Activated CD8-positive, alpha-beta memory T cell treated with anti-CD3 and anti-CD28 coated beads, Interleukin-2, amount 50 U/mL, for 24 hours (primary cell): Measurements from ENCODE around the gene AGAP1.

Source experiments
- DNase-seq: peaks from one replicate; pipeline ENCODE4 v3.0.0-alpha.2; 2020; ENCODE audit errors: extremely low read depth

The AGAP1 gene

DNA sequence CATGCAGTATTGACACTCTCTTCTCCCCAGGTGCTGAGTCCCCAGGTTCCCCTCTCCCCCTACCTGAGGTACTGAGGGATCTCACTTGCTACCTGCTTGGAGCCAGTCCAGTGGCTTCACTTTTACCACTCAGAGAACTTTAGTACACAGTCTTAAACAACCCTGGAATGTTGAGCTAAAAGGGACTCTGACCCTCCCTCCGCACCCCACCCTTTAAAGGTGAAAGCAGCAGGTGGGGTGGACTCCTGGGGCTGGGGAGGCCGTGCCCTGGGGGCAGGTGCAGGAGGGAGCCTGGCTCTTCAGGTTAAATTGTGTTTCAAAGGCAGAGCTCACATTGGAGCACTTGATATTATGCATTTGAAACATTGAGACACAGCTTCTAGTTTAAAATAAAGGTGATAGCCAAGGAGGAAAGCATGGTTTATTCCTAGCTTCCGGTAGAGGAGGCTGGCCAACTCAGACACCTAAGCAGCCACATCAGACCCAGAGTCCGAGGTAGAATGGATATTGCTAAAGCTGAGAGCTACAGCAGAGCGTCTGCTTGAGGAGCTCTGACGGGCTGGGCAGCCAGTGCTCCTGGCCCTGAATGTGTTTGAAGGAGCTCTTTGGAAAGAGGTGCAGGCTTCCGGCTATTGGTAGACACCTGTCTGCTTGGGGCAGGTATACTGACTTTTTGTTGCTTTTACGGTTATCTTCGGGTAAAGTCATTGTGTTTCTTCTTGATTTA lies 196.4 kb downstream of the AGAP1 start:
- DNase-seq = no peak

DNA sequence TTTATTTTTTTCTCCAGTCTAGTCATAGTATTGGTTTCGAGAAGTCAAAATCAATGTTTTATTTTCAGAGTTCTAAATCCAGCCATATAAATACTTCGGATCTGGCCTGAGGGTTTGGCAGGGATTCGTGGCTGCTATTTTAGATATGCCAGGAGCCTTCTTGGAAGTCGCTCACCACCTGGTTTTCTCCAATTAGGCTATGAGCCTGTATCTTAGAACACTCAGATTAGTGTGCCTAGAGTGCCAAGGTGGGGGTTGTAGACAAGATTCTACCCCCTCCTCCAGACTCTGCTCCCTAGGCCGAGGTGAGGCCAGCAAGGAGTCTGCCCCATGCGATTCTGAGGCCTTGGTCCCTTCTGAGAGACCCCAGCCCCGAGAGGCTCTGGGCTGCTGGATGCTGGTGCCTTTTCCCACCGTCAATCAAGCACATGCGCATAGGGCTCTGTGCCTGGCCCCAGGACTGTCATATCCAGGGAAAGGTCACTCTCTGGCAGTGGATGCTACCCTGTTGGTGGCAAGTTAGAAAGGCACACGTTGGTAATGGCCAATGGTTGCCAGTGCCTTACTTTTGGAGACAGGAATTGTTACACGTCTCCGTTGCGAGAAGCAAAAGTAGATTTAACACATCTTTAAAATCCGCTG lies 197.1 kb downstream of the AGAP1 start:
- DNase-seq = no peak

DNA sequence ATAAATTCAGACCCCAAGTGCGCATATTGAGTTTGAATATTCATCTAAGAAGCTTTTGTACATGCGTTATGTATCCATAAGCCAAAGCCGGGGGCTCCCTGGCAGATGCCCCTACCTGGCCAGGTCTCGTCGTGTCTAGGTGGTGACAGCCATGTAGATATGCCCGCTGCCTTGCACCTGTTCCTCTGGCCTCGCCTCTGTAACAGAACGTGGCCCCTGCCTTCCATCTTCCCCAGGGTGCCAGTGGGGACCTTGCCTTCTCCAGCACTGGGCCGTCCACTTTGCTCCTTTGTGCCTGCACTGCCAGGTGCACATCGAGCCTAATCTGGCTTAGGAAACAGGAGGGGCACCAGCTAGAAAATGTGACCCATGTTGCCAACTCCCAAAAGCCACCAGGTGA lies 198.2 kb downstream of the AGAP1 start:
- no peak for DNase-seq

DNA sequence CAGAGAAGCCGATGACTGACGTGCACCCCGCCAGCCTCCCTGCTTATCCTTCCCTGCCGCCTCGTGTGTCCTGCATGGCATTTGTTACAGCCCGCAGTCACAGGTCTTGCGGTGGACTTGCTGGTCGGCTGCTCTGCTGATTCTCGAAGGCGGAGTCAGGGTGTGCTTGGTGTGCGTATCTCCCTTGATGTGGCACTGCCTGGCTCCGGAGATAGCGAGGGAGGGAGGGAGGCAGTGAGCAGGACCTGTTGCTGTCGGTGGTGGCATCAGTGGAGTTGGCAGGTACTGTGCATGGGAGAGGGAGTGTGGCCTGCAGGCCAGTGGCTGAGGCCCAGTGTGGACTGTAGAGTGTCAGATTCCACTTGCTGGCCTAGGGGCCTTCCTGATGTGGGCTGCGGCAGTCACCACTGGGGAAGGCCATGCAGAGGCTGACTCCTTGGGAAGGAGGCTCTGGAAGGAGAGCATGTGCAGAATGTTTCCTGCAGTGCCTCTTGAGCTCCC lies 198.9 kb downstream of the AGAP1 start:
- no peak for DNase-seq

DNA sequence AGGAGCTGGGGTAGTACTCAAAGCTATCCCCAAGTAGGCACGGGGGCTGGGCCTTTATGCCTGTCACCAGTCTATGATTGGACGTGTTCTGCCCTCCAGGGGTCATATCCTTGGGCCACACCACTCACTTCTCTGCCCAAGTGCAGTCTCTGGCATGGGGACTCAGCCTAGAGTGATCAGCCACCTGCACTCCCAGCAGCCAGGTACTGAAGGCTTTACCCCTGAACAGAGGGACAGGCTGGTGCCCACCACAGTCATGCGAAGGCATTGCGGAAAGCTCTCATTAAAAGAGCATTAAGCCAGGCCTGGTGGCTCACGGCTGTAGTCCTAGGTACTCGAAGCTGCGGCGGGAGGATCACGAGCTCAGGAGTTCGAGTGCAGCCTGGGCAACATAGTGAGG lies 199.4 kb downstream of the AGAP1 start:
- DNase-seq = no peak

DNA sequence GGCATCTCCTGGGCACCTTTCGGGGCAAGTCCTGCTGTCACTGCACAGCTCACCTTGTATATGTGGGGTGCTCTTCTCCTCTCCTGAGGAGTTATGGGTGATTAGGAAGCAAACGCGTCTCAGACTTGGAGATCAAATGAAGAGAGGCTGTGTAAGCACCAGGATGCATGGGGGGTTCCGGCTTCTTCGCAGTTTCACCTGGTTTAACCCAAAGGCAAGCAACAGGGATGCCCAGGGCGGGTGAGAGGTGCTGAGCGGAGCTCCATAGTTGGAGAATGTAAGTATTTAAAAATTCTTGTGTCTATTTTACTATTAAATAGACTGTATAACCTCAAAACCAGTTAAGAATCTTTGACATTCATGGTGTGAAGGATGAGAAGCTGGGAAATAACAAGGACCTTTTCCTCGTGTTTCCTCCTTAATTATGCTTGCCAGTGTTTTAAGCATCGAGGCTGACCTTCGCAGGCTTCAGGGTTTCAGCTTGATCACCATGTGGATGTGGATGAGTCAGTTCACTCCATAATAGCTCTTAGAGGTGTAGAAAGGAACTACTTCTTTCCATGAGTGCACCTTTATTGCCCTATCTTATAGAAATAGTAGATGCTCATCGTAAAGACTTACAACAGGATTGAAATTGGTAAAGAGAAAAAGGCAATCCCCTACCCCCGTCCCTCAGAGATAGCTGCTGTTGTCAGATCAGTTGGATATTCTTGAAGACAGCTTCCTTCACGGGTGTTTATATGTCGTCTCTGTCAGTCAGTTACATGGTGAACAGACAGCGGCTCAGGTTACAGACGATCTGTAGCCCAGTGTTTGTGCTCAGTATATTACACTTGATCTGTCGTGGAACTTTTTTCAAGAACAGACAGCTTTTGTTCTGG lies 201.1 kb downstream of the AGAP1 start:
- no peak for DNase-seq

DNA sequence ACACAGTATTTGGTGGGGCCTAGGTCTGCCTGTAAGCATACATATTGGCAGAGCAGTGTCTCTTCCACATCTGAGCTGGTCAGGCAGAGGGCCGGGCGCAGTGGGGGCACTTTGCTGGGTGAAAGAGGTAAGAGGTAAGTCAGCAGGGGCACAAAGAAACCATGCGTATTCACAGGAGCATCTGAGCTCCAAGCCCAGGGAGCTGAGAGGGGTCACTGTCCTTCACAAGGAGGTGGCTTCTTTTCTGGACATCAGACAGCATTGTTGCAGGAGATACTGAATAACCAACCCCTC lies 201.7 kb downstream of the AGAP1 start:
- no peak for DNase-seq

DNA sequence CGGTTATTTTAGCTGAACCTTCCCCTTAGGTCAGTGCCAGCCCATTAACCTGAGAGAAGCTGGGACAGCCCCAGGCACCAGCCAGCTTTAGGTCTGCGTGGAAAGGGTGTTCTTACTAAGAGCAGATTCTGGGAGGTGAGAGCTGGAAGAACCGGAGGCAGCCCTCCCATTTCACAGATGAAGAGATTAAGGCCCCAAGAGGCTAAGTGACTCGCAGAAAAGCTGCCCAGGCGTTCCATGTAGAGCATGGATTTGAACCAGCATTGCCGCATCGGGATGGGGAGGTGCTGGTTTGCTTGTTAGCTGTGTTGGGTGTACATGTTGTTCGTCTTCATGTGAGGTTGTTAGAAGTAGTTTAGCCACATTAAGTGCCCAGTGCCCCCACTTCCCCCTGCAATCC lies 203.2 kb downstream of the AGAP1 start:
- DNase-seq = no peak

DNA sequence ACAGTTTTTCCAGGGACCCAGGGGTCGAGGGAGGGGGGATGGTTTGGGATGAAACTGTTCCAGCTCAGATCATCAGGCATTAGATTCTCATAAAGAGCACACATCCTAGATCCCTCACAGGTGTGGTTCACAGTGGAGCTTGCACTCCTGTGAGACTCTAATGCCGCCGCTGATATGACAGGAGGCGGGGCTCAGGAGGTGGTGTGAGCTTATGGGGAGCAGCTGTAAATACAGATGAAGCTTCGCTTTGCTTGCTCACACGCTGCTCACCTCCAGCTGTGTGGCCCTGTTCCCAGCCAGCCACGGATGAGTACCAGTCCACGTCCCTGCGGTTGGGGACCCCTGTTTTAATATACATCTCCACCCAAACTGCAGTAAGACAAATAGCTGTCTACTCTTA lies 204.2 kb downstream of the AGAP1 start:
- DNase-seq = no peak

DNA sequence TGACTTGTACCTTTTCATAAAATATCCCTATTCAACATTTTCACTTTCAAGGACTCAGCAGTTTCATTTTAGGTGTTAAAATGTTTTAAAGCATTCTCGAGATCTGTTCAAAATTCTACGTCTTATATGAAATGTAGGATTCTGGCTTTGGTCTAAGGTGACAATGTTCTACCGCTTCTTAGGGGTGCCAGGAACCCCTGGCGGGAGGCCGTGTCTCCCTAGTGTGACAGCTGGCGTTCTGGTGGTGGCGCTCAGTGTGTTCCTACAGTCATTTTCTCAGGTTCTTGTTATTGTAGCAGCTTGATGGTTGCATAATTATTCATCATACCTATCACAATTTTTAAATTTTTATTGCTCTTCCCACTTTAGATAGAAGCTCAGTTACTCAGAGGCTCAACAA lies 204.6 kb downstream of the AGAP1 start:
- DNase-seq = no peak

DNA sequence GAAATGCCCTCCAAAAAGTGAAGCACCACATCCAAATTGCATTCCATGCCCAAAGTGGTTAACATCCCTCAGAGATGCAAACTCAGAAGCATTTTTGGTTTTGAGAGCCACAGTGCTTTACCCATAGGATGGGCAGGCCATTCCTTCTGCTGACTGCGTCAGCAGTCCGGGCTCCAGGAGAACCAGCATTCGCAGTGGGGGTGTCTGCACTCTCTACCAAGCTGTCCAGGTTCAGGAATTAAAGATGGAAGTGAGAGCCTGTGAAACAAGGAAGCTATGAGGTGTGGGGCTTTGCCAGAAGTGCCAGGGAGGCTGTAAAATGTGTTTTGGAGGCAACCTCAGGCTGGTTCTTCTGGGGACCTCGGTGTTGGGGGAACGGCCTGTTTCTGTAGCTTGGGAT lies 205.7 kb downstream of the AGAP1 start:
- DNase-seq = no peak

DNA sequence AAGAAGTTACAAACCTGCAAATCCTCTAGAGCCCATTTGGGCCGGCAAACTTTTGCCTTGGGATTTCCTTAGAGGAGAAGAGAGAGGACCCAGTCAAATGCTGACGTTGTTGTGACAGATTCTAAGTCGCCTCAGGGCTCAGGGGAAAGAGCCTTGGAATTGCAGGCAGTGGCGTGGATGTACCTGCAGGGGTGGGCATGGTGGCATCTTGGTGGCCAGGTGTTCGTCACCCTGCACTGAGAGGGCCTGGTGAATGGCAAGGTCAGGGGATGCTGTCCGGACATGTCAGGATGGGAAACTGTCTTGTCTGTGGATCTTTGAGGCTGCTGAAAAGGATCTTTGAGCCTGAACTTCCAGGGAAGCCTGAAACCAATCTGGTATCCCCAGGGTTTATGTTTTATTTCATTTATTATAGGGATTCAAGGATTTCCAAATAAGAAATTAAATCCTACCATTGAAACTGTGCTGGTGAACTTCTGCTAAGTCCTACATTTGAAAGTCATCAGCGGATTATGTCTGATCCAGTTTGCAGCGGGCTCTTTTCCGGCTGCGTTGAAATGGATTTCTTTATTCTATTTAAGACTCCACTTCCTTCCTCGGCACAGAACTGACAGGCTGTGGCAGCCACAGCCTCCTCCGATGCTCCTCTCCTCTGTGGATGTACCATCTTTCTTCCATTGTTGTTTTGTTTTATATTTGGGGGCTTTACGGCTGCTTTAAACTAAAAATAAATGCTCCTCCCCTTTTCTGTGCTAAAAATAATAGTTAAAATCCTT lies 207.6 kb downstream of the AGAP1 start:
- DNase-seq = no peak

DNA sequence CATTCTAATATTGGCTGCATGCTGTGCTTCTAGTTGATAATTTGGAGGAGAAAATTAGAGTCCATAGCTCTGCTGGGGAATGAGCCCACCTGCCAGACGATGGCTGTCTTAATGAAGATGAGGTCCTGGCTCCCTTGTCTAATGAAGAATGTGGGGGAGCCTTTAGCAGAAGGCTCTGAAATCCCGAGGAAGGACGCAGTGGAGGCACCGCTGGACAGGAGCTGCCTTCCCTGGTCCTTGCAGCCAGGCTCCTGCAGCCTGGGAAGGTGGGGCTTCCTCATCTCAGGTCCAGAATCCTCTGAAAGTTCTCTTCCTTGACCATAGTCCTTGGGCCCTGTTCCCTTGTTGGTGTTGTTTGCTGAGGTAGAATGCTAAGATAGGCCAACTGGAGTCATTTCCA lies 208.3 kb downstream of the AGAP1 start:
- DNase-seq = no peak

DNA sequence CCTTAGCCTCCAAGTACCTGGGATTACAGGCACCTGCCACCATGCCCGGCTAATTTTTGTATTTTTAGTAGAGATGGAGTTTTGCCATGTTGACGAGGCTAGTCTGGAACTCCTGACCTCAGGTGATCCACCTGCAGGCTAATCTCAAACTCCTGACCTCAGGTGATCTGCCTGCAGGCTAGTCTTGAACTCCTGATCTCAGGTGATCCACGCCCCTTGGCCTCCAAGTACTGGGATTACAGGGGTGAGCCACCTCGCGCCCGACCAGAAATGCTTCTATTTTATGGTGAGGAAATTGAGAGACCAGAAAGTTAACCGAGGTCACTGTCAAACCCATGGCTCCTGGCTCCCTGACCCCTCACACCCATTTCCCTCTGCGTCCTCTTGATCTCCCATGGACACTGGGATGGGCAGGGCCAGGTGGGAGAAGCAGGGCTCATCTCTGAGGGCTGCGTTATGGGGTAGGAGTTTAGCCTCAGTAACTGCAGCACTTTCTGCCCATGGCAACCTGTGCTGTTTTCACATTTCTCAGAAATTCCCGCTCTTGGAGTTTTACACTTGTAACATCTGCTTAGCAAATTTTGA lies 210.0 kb downstream of the AGAP1 start:
- DNase-seq = no peak

DNA sequence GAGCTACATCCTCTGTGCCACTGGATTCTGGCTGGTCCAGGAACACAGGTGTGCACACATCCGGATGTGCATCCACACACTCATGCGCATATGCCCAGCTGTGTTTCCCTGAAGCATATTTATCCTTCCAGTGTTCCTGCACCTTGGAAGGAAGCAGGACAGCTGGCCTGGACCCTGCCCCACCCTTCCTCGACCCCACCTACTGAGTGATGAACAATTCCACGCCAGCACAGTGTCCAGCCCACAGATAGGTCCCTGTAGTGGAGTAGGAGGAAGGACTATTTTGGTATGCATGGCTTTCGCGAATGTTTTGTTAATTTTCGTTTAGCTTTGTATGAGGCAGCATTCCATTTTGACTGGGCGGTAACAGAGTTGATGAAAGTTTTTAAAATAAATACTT lies 211.5 kb downstream of the AGAP1 start:
- DNase-seq = no peak

DNA sequence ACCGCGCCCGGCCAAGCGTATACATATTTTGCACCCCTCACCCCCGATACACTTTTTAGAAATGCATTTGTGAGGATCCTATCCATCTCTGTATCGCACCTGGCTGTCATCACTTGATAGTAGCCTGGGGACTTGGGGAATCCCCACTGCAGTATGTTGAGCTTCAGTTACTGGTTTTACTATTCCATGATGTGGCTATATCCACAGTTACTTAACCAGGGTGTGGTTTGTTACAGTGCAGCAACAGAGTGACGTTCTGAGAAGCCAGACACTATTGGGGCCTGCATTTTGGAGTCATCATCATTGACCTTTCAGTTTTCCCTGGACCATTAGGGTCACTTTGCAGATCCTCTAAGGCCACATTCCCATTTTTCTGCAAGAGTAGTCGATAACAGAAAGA lies 212.7 kb downstream of the AGAP1 start:
- DNase-seq = no peak

DNA sequence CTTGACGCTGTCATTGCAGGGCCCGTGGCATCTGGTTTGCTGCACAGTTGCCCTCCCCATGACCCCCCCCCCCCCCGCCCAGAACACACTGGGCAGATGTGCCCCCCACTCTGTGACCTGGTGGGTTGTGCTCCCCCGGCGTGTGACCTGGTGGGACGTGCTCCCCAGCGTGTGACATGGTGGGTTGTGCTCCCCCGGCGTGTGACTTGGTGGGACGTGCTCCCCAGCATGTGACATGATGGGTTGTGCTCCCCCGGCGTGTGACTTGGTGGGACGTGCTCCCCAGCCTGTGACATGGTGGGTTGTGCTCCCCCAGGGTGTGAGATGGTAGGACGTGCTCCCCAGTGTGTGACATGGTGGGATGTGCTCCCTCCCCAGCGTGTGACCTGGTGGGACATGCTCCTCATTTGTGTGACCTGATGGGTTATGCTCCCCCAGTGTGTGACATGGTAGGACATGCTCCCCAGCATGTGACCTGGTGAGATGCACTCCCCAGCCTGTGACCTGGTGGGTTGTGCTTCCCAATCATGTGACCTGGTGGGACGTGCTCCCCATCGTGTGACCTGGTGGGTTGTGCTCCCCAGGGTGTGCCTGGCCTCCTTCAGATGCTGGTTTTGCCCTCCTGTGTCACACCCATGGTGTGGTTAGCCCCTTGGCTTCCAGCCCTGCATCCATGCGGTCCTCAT lies 213.7 kb downstream of the AGAP1 start:
- DNase-seq = no peak

DNA sequence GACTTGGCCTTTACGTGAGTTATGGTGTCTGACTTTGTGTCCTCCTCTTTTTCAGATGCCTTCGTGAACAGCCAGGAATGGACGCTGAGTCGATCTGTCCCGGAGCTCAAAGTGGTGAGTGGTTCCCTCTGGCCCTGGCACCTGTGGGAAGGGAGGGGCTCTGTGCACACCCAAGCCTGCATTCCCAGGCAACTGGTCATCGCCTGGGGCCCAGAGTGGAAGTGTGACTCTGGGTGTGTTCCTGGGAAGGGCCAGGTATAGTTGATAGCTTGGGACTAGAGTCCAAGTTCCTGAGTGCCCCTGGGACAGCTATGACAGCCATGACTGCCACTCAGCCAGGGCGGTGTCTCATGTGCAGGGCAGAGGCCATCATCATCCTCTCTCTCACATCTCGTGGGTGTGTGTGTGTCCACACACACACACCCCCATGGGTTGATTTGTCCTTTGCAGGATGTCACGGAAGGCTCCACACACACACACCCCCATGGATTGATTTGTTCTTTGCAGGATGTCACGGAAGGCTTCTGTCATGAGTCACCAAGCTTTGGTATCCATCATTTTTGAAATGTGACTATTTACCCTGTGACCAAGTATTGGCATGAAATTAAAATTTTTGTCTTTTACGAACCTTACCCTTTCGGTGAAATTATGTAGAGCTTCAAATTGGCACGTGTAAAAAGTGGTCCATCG lies 215.4 kb downstream of the AGAP1 start:
- DNase-seq = no peak

DNA sequence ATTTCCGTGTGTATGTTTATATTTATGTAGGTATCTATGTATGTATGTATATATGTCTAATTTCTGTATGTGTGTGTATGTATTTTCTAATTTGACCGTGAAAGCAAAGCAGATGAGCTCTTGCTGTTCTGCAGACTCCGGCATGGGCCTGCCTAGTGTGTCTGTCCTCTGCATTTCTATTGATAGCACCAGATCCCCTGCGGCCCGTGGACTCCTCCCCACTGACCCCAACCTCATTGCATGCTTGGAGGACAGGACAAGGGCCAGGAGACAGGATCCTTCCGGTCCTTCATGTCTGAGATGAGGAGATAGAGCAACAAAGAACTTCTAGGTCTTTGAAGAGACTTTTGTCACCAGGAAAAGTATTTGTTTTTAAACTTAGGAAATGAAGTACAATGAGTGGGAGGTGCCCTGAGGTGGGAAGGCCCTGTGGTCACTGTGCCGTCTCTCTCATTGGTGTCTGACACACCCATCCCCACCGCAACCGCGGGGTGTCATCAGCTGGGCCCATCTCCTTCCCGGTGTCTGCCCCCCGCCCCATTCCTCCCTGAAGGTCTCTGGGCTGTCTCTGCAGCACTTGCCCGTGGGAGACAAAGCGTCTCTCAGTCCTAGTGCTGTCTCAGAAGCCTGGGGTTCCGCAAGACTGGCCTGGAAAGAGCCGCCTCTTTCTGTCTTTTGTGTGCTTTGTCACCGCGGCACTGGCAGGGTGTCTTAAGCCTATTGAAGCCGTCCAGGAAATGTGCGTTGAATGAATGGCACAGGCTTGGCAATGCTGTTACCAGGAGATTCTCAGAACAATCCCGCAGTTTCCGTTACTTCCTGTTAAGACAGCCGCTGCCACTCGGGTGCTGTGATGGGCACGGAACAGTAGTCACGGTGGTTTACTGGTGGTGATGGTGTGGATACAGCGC lies 216.4 kb downstream of the AGAP1 start:
- DNase-seq = no peak
